HG03066 (cell line): ENCODE data around the gene C1orf116.

Experiments
- ATAC-seq: cut with Tn5 transposase; IDR thresholded peaks from one replicate; pipeline ENCODE4 v1.9.1; 2021; ENCODE audit warnings: low read depth; ENCODE audit not compliant: unreplicated experiment

The C1orf116 gene

GRCh38 chr1:207021139-207021861, 11.3 kb downstream of the C1orf116 start:
- ATAC-seq, result no peak

- no peak for ATAC-seq
These were observed 11.8 kb downstream of the C1orf116 start for GRCh38 chr1:207020709-207021107.

- no peak for ATAC-seq
These were observed 12.4 kb downstream of the C1orf116 start for GRCh38 chr1:207020065-207020708.

GRCh38 chr1:207019661-207020060, 12.9 kb downstream of the C1orf116 start:
- ATAC-seq, result no peak

- no peak for ATAC-seq
These were observed 13.4 kb downstream of the C1orf116 start for GRCh38 chr1:207019161-207019560.

GRCh38 chr1:207018707-207019106, 13.8 kb downstream of the C1orf116 start:
- ATAC-seq, result no peak

GRCh38 chr1:207017615-207018559, 14.7 kb downstream of the C1orf116 start:
- no peak for ATAC-seq

GRCh38 chr1:207015791-207016190, 16.8 kb downstream of the C1orf116 start:
- ATAC-seq, result no peak

- no peak for ATAC-seq
These were observed 17.8 kb downstream of the C1orf116 start for GRCh38 chr1:207014728-207015127.

GRCh38 chr1:207013321-207014085, 19.1 kb downstream of the C1orf116 start:
- ATAC-seq, result no peak

GRCh38 chr1:207010726-207011125, 21.8 kb downstream of the C1orf116 start:
- no peak for ATAC-seq

- ATAC-seq, result no peak
These were observed 22.6 kb downstream of the C1orf116 start for GRCh38 chr1:207009945-207010344.

GRCh38 chr1:207009182-207009850, 23.2 kb downstream of the C1orf116 start:
- ATAC-seq, result no peak

GRCh38 chr1:207007352-207008033, 25.1 kb downstream of the C1orf116 start:
- ATAC-seq, result no peak

- ATAC-seq, result no peak
These were observed 25.6 kb downstream of the C1orf116 start for GRCh38 chr1:207006914-207007313.

GRCh38 chr1:207006083-207006482, 26.5 kb downstream of the C1orf116 start:
- no peak for ATAC-seq

GRCh38 chr1:207004931-207005830, 27.4 kb downstream of the C1orf116 start:
- ATAC-seq, result no peak

- ATAC-seq, result no peak
These were observed 29.3 kb downstream of the C1orf116 start for GRCh38 chr1:207003210-207003609.
